Measurements from ENCODE around the gene PLTP. TPM values are rescaled to one million over a fixed set of nuclear protein-coding genes. Genes with fewer than 3 reads are reported as not detected.
A peak's percentile ranks its signal among the peaks of the same experiment; 100 is the strongest.

Gene PLTP
- total RNA-seq, 2 donors from 2014 or later, result 3.0 to 8.8 TPM

DNA sequence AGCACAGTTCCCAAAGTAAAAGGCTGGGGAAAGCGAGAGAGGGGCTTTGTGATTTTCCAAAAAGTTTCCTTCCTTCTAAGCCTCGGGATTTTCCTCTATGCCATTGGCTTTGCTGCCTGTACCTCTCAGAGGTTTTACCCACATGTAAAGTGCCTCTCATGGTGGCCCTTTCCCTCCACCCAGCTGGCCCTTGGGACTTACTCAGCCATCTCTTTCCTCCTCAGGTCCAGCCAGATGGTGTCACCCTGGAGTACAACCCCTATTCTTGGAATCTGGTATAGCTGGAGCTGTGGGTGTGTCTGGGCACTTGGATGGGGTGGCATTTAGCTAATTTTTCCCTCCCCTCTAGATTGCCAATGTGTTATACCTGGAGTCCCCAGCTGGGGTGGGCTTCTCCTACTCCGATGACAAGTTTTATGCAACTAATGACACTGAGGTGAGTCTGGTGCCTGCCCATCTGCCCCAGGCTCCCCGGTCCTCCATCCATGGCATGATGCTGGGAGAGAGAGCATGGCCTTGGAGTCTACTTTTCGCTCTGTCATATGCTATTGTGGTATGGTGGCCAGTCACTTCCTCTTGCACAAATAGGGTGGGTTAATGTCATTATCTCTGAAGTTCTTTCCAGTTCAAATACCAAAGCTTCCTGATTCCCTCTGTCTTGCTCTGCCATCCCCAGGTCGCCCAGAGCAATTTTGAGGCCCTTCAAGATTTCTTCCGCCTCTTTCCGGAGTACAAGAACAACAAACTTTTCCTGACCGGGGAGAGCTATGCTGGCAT lies 19.7 kb downstream of the PLTP start:
- H3K9me3 Mint-ChIP-seq, result no peaks in the 10 kb centered on the region
- peak overlapping the region; percentile 89 for H3K4me3 Mint-ChIP-seq
- no peaks in the 10 kb centered on the region for H3K36me3 Mint-ChIP-seq
- H3K4me1 Mint-ChIP-seq (ENCODE audit: low read depth in 2 of 2), result peaks cover 11% of the 10 kb centered on the region in 2 donors
- peak overlapping the region; percentile 58 to 78 for H3K27ac Mint-ChIP-seq
- DNase-seq (ENCODE audit: low spot score) (no peak), ATAC-seq (no peak)
- H3K27me3 Mint-ChIP-seq, result no peaks in the 10 kb centered on the region

DNA sequence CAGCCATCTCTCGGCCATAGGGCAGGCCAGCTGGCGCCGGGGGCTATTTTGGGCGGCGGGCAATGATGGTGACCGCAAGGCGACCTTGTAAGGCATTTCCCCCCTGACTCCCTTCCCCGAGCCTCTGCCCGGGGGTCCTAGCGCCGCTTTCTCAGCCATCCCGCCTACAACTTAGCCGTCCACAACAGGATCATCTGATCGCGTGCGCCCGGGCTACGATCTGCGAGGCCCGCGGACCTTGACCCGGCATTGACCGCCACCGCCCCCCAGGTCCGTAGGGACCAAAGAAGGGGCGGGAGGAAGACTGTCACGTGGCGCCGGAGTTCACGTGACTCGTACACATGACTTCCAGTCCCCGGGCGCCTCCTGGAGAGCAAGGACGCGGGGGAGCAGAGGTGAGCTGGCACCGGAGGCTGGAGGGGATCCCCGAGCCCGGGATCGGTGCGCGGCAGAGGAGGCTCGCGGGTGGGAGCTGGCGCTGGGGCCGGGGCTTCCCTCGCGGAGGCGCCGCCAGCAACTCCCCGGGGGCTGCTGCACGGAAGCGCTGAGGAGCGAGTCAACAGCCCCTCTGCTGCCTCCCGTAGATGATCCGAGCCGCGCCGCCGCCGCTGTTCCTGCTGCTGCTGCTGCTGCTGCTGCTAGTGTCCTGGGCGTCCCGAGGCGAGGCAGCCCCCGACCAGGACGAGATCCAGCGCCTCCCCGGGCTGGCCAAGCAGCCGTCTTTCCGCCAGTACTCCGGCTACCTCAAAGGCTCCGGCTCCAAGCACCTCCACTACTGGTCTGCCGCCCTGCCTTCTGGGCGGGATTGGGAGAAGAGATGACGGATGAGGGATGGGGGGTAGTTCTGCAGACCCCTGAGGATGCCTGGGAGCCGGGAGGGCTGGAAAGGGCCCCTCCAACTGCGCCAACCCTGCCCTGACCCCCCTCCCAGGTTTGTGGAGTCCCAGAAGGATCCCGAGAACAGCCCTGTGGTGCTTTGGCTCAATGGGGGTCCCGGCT lies 20.7 kb downstream of the PLTP start, which contains the start of the genes CTSA and NEURL2:
CTSA (plus strand) TSS at position 351 of the 999 bp plus-strand sequence; CDS start at position 585, 234 bp downstream.
NEURL2 (minus strand) TSS at position 224 of the 999 bp plus-strand sequence; CDS start at position 7, 217 bp downstream.
- H3K4me1 Mint-ChIP-seq (ENCODE audit: low read depth in 2 of 2), result peaks cover 11% of the 10 kb centered on the region in 2 donors
- H3K9me3 Mint-ChIP-seq, result no peaks in the 10 kb centered on the region
- H3K4me3 Mint-ChIP-seq, result peak within 1 kb of the TSS; percentile 89
- H3K27ac Mint-ChIP-seq, result peak within 1 kb of the TSS; percentile 58 to 78
- ATAC-seq (peak; percentile 84 to 88), DNase-seq (ENCODE audit: low spot score) (peak; percentile 87)
- no peaks in the 10 kb centered on the region for H3K36me3 Mint-ChIP-seq
- H3K27me3 Mint-ChIP-seq, result no peaks in the 10 kb centered on the region

DNA sequence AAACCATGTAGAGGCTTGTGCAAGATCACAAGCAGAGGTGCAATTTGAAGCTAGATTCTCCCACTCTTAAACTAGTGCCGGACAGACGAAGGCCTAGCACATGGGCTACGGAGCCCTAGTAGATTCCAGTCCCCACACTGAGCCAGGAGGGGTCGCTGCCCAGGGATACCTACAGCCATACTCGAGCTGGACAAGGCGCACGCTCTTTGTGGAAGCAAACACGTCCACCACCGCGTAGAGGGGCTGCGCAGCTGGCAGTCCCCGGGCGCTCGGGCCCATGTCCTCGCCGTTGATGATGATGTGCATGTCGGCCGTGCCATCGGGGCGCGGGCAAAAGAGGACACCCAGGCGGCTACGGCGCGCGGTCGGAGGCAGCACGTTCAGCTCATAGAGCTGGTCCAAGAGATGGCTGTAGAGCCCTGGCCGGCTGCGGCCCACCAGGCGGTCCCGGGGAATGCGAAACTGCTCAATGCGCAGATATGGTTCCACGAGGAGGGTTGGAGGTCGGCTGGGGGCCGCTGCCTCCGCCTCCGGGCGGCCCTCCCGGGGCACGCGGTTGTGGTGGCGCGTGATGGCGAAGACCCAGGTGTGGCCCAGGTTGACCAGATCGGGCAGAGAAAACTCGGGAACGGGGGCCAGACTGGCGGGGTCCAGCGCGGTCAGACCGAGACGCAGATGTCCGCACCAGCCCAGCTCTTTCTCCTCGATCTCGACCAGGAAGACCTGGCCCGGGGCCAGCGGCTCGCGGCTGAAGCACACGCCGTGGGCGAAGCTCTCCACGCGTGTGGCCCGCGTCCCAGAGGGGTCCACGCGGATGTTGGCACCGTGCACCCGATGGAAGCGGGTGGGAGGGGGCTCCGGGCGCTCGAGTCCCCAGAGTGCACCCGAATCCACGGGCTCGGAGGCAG lies 21.6 kb downstream of the PLTP start:
- peaks cover 11% of the 10 kb centered on the region in 2 donors for H3K4me1 Mint-ChIP-seq (ENCODE audit: low read depth in 2 of 2)
- ATAC-seq (peak; percentile 50 to 66), DNase-seq (ENCODE audit: low spot score) (no peak)
- H3K36me3 Mint-ChIP-seq, result no peaks in the 10 kb centered on the region
- H3K9me3 Mint-ChIP-seq, result no peaks in the 10 kb centered on the region
- H3K27me3 Mint-ChIP-seq, result no peaks in the 10 kb centered on the region
- peak overlapping the region; percentile 89 for H3K4me3 Mint-ChIP-seq
- H3K27ac Mint-ChIP-seq, result peak overlapping the region; percentile 58 to 77

DNA sequence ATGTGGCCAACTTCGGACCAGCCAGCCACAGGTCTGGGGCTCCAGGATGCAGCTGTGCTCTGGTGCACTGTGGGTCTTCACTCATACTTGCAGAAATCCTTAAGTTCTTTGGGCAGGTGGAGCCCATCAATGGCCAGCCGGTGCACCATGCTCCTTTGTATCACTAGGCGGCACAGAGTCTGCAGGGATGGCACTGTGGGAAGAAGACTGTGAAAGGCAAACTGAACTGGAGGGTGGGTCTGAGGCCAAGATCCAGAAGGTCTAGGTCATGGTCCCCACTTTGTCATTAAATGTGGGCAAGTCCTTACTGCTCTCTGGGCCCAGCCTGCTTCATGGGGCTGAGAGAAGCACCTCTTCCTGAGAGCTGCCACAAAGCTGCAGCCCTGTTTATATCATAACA lies 23.3 kb downstream of the PLTP start:
- no peaks in the 10 kb centered on the region for H3K36me3 Mint-ChIP-seq
- no peak overlapping the region for H3K4me3 Mint-ChIP-seq
- H3K27me3 Mint-ChIP-seq, result no peaks in the 10 kb centered on the region
- H3K4me1 Mint-ChIP-seq (ENCODE audit: low read depth in 2 of 2), result peaks cover 11% of the 10 kb centered on the region in 2 donors
- H3K27ac Mint-ChIP-seq, result no peak overlapping the region
- ATAC-seq, result no peak
- no peaks in the 10 kb centered on the region for H3K9me3 Mint-ChIP-seq
- no peak for DNase-seq (ENCODE audit: low spot score)

DNA sequence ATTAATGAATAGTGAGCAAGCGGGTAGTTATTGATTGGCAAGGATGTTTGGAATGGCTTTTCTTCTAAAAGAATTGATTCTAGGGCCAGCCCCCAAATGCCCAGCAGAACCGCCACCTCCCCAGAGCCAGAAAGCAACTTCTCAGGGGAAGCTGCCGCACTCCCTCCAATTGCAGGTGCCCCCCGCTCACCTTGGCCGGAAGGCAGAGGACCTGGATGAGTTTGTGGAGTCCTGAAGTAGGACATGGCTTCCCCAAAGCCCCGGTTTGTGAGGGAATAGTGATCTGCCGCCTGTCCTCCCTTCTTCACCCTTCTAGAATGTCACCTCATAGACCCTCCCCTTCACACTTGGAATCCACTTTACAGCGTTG lies 24.6 kb downstream of the PLTP start, which contains the start of gene SPATA25:
SPATA25 (minus strand) TSS at position 277 of the 370 bp plus-strand sequence; CDS start at position 245, 32 bp downstream.
- Mint-ChIP-seq H3K27ac (no peak within 1 kb of the TSS), H3K4me1 (ENCODE audit: low read depth in 2 of 2) (peaks cover 7 to 9% of the 10 kb centered on the region in 2 donors), H3K9me3 (no peaks in the 10 kb centered on the region), H3K27me3 (peaks cover under 1 to 3% of the 10 kb centered on the region in 2 donors), H3K4me3 (no peak within 1 kb of the TSS), H3K36me3 (no peaks in the 10 kb centered on the region)
- DNase-seq (ENCODE audit: low spot score) (no peak), ATAC-seq (no peak)

DNA sequence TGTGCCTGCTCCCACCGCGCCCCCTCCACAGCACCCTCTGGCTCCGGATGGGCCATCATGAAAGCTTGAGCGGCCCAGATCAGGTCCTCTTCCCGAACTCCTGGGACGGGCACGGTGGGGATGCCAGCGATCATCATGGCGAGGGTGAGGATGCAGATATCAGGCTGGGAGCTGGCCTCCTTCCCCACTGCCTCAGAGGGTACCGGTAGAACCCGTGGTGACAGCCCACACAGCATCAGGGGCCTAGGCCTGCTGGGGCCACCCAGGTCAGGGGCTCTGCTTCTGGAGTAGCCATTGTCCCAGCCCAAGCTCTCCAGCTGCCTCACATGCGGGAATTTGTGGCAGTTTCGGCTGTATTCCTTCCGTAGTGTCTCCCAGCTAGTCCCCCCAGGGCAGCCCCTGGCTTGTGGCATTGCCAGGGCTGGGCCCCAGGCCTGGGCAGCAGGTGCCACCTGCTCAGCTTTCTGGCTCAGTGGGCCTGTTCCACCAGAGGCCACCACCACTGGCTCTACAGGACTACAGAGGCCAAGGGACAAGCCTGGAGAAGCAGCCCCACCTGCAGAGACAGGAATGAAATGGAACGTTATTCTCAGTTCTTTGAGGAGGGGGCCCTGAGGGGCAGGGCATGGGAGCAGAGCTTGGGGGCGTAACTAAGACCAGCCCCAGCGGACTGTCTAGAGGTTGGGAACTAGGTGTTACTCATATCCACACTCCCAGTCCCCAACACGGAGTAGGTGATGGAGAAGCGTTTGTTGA lies 25.2 kb downstream of the PLTP start:
- no peak for DNase-seq (ENCODE audit: low spot score)
- peaks cover 4 to 5% of the 10 kb centered on the region in 2 donors for H3K27me3 Mint-ChIP-seq
- no peaks in the 10 kb centered on the region for H3K36me3 Mint-ChIP-seq
- H3K27ac Mint-ChIP-seq, result no peak overlapping the region
- peaks cover 3 to 8% of the 10 kb centered on the region in 2 donors for H3K4me1 Mint-ChIP-seq (ENCODE audit: low read depth in 2 of 2)
- ATAC-seq, result no peak
- no peak overlapping the region for H3K4me3 Mint-ChIP-seq
- H3K9me3 Mint-ChIP-seq, result no peaks in the 10 kb centered on the region

DNA sequence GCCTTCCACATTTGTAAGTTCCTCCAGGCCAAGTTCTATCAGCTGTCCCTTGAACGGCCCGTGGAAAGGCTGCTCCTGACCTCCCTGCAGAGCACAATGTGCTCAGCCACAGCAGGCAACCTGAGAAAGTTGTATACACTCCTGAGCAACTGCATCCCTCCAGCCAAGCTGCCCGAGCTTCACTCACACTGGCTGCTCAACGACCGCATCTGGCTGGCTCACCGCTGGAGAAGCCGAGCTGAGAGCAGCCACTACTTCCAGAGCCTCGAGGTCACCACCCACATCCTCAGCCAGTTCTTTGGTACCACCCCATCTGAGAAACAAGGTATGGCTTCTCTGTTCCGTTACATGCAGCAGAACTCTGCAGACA lies 28.9 kb downstream of the PLTP start:
- Mint-ChIP-seq H3K4me1 (ENCODE audit: low read depth in 2 of 2) (peaks cover 8 to 18% of the 10 kb centered on the region in 2 donors), H3K36me3 (no peaks in the 10 kb centered on the region), H3K9me3 (no peaks in the 10 kb centered on the region), H3K27me3 (peaks cover 4 to 5% of the 10 kb centered on the region in 2 donors), H3K27ac (no peak overlapping the region), H3K4me3 (no peak overlapping the region)
- no peak for ATAC-seq
- no peak for DNase-seq (ENCODE audit: low spot score)

DNA sequence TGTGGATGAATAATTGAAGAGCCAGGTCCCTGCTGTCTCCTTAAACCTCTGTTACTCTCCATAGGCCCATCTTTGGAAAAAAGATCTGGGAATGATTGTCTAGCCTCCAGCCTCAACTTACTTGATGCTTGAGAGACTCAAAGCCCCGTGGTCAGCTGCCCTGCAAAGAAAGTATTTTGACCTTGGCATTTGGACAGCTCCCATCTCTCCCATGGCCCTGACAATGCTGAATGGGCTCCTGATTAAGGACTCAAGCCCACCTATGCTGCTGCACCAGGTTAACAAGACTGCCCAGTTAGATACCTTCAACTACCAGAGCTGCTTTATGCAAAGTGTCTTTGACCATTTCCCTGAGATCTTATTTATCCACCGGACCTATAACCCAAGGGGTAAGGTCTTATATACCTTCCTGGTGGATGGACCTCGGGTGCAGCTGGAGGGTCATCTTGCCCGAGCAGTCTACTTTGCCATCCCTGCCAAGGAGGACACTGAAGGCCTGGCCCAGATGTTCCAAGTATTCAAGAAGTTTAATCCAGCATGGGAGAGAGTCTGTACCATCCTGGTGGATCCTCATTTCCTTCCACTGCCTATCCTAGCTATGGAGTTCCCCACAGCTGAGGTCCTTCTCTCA lies 29.4 kb downstream of the PLTP start:
- Mint-ChIP-seq H3K27ac (no peak overlapping the region), H3K9me3 (no peaks in the 10 kb centered on the region), H3K27me3 (peaks cover 4 to 5% of the 10 kb centered on the region in 2 donors), H3K4me3 (peak overlapping the region; percentile 57), H3K4me1 (ENCODE audit: low read depth in 2 of 2) (peaks cover 8 to 18% of the 10 kb centered on the region in 2 donors), H3K36me3 (no peaks in the 10 kb centered on the region)
- ATAC-seq (no peak), DNase-seq (ENCODE audit: low spot score) (no peak)

DNA sequence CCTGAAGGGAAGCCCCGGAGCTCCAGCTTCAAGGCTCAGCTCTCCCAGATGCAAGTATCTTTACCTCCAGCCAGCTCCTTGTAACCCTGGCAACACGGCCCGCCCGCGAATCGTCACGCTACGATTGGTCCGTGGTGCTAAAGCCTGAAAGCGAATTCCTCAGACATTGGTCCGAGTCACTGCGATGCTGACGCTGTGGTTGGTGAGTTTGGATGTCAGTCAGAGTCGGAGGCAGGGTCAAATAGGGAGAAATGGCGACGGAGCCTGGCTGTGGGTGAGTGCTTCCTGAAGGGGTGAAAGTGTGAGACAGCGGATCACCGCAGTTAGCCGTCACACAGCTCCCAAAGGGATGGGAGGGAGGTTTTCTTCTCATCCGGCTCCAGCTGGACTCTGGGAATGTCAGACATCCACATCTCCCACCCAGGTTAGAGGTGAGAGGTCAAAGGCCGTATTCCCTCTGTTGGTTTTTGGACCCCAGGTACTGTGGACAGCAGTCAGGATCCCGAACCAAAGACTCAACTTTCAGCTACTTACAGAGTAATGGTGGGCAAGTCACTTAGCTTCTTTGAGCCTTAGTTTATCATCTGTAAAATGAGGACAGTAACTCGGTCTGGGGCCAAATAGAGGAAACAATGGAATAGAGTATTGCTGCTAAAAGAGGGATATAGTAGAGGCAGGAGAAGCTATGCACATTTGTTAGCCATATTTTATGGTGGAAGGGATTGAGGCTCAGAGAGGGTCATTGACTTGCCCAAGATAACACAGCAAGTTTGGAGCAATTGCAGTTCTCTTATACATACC lies 30.8 kb downstream of the PLTP start, which contains the start of gene ZSWIM1:
ZSWIM1 (plus strand) TSS at position 240 of the 801 bp plus-strand sequence. CDS start 1,366 bp downstream, outside the sequence.
- DNase-seq (ENCODE audit: low spot score), result peak; percentile 95
- Mint-ChIP-seq H3K4me3 (peak within 1 kb of the TSS; percentile 82), H3K9me3 (no peaks in the 10 kb centered on the region), H3K4me1 (ENCODE audit: low read depth in 2 of 2) (peaks cover 8 to 18% of the 10 kb centered on the region in 2 donors), H3K27ac (peak within 1 kb of the TSS; percentile 20 to 51), H3K36me3 (no peaks in the 10 kb centered on the region), H3K27me3 (peaks cover 4 to 5% of the 10 kb centered on the region in 2 donors)
- ATAC-seq, result peak; percentile 99

DNA sequence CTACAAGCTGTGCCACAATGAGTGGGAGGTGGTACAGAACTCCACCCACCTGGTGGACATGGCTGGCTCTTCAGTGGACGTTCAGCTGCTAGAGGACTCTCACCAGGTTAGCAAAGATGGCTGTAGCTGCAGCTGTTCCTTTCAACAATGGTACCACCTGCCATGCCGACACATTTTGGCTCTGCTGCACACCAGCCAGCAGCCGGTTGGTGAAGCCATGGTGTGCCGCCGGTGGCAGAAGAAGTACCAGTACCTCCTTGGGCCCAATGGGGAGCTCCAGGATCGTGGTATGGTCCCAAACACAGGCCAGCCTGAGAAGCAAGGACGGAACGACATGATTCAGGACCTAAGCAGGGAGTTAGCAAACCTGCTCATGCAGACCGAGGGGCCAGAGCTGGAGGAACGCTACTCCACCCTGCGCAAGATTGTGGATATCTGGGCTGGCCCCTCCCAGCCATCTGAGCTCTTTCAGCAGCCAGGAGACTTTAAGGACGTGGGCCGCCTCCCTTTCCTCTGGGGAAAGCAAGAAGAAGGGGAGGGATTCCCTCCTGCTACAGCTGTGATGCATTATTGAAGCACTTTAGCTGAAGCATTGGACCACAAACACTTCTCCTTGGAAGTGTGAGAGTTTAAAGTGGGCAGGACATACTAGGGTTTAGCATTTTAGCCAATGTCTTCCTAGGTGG lies 33.7 kb downstream of the PLTP start:
- Mint-ChIP-seq H3K36me3 (no peaks in the 10 kb centered on the region), H3K9me3 (no peaks in the 10 kb centered on the region), H3K4me1 (ENCODE audit: low read depth in 2 of 2) (peaks cover 8 to 18% of the 10 kb centered on the region in 2 donors), H3K27me3 (peaks cover 4 to 5% of the 10 kb centered on the region in 2 donors), H3K27ac (no peak overlapping the region), H3K4me3 (no peak overlapping the region)
- ATAC-seq (no peak), DNase-seq (ENCODE audit: low spot score) (no peak)

DNA sequence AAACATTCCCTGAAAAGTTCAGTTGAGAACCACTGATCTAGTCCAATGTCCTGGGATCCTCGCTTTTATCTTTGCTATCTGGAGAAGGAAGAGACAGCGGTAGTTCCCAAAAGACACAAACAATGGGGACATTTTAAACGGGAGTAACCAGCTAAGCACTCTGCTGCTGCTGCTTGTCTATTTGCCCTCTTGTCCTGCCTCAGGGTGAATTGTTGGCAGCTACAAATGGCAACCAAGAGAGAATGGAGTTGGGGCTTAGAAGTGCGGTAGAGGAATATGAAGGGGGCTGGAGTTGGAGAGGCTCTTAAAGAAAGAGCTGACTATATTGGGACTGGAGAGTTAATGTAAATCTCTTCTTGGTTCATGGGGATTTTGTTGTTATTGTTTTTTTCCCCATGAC lies 37.4 kb downstream of the PLTP start:
- Mint-ChIP-seq H3K4me1 (ENCODE audit: low read depth in 2 of 2) (no peaks in the 10 kb centered on the region), H3K9me3 (no peaks in the 10 kb centered on the region), H3K4me3 (no peak overlapping the region), H3K27me3 (no peaks in the 10 kb centered on the region), H3K36me3 (peaks cover 5% of the 10 kb centered on the region), H3K27ac (no peak overlapping the region)
- ATAC-seq, result no peak
- DNase-seq (ENCODE audit: low spot score), result no peak

Data from natural killer cell treated with Interleukin-12 subunit alpha and Interleukin-12 subunit beta and Interleukin-15 and Interleukin-18, amount 100 ng/mL, for 72 hours (primary cell).